ENCODE measurements around the gene ATP11A. TPM values are rescaled to one million over a fixed set of nuclear protein-coding genes. Genes with fewer than 3 reads are reported as not detected.

The ATP11A gene
- total and polyA plus RNA-seq, 2 experiments from 2014 or later = 12.3 to 52.6 TPM

DNA sequence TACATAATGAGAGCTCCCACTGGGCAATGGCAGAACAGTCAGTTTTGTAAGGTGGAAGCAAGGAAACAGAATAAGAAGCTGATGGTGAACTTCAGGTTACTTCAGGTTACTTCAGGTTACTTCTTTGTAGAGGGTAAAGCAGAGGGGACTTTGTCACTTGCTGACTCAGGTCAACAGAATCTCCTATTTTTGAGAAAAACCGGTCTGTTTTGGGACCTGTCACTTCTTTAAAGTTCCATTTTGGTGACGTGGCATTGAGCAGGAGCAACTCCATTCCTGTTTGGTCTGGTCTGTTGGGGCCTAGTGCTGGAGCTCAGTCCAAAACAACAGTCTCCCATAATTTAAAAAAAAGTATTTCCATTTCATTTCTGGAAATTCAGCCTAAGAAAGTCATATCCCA is 29.7 kb downstream of the ATP11A start:
- H3K79me2 ChIP-seq (replicated peaks; ENCODE audit: insufficient read depth) = peaks cover 76% of the 10 kb centered on the region
- Mint-ChIP-seq H3K4me3 (no peak overlapping the region), H3K9me3 (peaks cover 27% of the 10 kb centered on the region), H3K27ac (no peak overlapping the region), H3K36me3 (ENCODE audit: low read depth) (peaks cover 63% of the 10 kb centered on the region), H3K27me3 (ENCODE audit: insufficient read depth, low read depth, poor library complexity) (peaks cover 33% of the 10 kb centered on the region), H3K4me1 (peaks cover 69% of the 10 kb centered on the region)
- H2AFZ ChIP-seq = no peak overlapping the region
- DNase-seq (ENCODE audit: low spot score) (no peak), ATAC-seq (no peak)
- H3K4me1 ChIP-seq (ENCODE audit: insufficient read depth) = peaks cover 45% of the 10 kb centered on the region
- H3K4me3 ChIP-seq = no peak overlapping the region
- 0 out of 2 replicates have a peak, but pooled peaks cover 12% of the 10 kb centered on the region for H3F3A ChIP-seq (replicated peaks; ENCODE audit: low read depth)
- no peak overlapping the region for H3K4me2 ChIP-seq
- H3K9me2 ChIP-seq (ENCODE audit: insufficient read depth) = no peaks in the 10 kb centered on the region
- no peaks in the 10 kb centered on the region for H3K27me3 ChIP-seq (ENCODE audit: insufficient read depth)
- no peak overlapping the region for H3K27ac ChIP-seq (ENCODE audit: low read depth)
- TF ChIP-seq EZH2phosphoT487 (IDR thresholded peaks at IDR 0.05; ENCODE audit: unreplicated experiment) (no peak), CREB1 (CRISPR knock-in tag; IDR thresholded peaks at IDR 0.05; ENCODE audit: low read depth) (no peak), ZNF331 (CRISPR knock-in tag; IDR thresholded peaks at IDR 0.05; ENCODE audit: low read depth) (no peak), STAT1 (IDR thresholded peaks at IDR 0.05; ENCODE audit: unreplicated experiment) (no peak), ZNF114 (CRISPR knock-in tag; IDR thresholded peaks at IDR 0.05) (no peak), EZH2 (IDR thresholded peaks at IDR 0.05; ENCODE audit: low read depth, unreplicated experiment) (no peak), POLR2AphosphoS5 (IDR thresholded peaks at IDR 0.05; ENCODE audit: low read depth) (no peak), JUNB (IDR thresholded peaks at IDR 0.05; ENCODE audit: unreplicated experiment) (no peak), NANOG (IDR thresholded peaks at IDR 0.05; ENCODE audit: borderline replicate concordance) (no peak)
- TF ChIP-seq, protein P1, sequence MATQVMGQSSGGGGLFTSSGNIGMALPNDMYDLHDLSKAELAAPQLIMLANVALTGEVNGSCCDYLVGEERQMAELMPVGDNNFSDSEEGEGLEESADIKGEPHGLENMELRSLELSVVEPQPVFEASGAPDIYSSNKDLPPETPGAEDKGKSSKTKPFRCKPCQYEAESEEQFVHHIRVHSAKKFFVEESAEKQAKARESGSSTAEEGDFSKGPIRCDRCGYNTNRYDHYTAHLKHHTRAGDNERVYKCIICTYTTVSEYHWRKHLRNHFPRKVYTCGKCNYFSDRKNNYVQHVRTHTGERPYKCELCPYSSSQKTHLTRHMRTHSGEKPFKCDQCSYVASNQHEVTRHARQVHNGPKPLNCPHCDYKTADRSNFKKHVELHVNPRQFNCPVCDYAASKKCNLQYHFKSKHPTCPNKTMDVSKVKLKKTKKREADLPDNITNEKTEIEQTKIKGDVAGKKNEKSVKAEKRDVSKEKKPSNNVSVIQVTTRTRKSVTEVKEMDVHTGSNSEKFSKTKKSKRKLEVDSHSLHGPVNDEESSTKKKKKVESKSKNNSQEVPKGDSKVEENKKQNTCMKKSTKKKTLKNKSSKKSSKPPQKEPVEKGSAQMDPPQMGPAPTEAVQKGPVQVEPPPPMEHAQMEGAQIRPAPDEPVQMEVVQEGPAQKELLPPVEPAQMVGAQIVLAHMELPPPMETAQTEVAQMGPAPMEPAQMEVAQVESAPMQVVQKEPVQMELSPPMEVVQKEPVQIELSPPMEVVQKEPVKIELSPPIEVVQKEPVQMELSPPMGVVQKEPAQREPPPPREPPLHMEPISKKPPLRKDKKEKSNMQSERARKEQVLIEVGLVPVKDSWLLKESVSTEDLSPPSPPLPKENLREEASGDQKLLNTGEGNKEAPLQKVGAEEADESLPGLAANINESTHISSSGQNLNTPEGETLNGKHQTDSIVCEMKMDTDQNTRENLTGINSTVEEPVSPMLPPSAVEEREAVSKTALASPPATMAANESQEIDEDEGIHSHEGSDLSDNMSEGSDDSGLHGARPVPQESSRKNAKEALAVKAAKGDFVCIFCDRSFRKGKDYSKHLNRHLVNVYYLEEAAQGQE (IDR thresholded peaks at IDR 0.05; ENCODE audit: unreplicated experiment) = no peak
- TF ChIP-seq, protein P2, sequence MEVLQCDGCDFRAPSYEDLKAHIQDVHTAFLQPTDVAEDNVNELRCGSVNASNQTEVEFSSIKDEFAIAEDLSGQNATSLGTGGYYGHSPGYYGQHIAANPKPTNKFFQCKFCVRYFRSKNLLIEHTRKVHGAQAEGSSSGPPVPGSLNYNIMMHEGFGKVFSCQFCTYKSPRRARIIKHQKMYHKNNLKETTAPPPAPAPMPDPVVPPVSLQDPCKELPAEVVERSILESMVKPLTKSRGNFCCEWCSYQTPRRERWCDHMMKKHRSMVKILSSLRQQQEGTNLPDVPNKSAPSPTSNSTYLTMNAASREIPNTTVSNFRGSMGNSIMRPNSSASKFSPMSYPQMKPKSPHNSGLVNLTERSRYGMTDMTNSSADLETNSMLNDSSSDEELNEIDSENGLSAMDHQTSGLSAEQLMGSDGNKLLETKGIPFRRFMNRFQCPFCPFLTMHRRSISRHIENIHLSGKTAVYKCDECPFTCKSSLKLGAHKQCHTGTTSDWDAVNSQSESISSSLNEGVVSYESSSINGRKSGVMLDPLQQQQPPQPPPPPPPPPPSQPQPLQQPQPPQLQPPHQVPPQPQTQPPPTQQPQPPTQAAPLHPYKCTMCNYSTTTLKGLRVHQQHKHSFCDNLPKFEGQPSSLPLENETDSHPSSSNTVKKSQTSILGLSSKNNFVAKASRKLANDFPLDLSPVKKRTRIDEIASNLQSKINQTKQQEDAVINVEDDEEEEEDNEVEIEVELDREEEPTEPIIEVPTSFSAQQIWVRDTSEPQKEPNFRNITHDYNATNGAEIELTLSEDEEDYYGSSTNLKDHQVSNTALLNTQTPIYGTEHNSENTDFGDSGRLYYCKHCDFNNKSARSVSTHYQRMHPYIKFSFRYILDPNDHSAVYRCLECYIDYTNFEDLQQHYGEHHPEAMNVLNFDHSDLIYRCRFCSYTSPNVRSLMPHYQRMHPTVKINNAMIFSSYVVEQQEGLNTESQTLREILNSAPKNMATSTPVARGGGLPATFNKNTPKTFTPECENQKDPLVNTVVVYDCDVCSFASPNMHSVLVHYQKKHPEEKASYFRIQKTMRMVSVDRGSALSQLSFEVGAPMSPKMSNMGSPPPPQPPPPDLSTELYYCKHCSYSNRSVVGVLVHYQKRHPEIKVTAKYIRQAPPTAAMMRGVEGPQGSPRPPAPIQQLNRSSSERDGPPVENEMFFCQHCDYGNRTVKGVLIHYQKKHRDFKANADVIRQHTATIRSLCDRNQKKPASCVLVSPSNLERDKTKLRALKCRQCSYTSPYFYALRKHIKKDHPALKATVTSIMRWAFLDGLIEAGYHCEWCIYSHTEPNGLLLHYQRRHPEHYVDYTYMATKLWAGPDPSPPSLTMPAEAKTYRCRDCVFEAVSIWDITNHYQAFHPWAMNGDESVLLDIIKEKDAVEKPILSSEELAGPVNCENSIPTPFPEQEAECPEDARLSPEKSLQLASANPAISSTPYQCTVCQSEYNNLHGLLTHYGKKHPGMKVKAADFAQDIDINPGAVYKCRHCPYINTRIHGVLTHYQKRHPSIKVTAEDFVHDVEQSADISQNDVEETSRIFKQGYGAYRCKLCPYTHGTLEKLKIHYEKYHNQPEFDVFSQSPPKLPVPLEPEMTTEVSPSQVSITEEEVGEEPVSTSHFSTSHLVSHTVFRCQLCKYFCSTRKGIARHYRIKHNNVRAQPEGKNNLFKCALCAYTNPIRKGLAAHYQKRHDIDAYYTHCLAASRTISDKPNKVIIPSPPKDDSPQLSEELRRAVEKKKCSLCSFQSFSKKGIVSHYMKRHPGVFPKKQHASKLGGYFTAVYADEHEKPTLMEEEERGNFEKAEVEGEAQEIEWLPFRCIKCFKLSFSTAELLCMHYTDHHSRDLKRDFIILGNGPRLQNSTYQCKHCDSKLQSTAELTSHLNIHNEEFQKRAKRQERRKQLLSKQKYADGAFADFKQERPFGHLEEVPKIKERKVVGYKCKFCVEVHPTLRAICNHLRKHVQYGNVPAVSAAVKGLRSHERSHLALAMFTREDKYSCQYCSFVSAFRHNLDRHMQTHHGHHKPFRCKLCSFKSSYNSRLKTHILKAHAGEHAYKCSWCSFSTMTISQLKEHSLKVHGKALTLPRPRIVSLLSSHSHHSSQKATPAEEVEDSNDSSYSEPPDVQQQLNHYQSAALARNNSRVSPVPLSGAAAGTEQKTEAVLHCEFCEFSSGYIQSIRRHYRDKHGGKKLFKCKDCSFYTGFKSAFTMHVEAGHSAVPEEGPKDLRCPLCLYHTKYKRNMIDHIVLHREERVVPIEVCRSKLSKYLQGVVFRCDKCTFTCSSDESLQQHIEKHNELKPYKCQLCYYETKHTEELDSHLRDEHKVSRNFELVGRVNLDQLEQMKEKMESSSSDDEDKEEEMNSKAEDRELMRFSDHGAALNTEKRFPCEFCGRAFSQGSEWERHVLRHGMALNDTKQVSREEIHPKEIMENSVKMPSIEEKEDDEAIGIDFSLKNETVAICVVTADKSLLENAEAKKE (CRISPR knock-in tag; IDR thresholded peaks at IDR 0.05) = no peak
- TF ChIP-seq, protein P3, sequence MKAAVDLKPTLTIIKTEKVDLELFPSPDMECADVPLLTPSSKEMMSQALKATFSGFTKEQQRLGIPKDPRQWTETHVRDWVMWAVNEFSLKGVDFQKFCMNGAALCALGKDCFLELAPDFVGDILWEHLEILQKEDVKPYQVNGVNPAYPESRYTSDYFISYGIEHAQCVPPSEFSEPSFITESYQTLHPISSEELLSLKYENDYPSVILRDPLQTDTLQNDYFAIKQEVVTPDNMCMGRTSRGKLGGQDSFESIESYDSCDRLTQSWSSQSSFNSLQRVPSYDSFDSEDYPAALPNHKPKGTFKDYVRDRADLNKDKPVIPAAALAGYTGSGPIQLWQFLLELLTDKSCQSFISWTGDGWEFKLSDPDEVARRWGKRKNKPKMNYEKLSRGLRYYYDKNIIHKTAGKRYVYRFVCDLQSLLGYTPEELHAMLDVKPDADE (IDR thresholded peaks at IDR 0.05) = no peak
- TF ChIP-seq, protein P4, sequence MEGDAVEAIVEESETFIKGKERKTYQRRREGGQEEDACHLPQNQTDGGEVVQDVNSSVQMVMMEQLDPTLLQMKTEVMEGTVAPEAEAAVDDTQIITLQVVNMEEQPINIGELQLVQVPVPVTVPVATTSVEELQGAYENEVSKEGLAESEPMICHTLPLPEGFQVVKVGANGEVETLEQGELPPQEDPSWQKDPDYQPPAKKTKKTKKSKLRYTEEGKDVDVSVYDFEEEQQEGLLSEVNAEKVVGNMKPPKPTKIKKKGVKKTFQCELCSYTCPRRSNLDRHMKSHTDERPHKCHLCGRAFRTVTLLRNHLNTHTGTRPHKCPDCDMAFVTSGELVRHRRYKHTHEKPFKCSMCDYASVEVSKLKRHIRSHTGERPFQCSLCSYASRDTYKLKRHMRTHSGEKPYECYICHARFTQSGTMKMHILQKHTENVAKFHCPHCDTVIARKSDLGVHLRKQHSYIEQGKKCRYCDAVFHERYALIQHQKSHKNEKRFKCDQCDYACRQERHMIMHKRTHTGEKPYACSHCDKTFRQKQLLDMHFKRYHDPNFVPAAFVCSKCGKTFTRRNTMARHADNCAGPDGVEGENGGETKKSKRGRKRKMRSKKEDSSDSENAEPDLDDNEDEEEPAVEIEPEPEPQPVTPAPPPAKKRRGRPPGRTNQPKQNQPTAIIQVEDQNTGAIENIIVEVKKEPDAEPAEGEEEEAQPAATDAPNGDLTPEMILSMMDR (conservative IDR thresholded peaks at IDR 0.05; ENCODE audit: low read depth in 2 of 2) = no peak
- H4K20me1 ChIP-seq (replicated peaks; ENCODE audit: insufficient read depth) = no peaks in the 10 kb centered on the region
- no peaks in the 10 kb centered on the region for H3K36me3 ChIP-seq (ENCODE audit: insufficient read depth)

Measured in GM23338 (cell line).